Endothelial cell (in vitro differentiated cells): ENCODE measurements around the gene ADGRD2. TPM values are rescaled to one million over a fixed set of nuclear protein-coding genes. Genes with fewer than 3 reads are reported as not detected.

Experiments used
- DNase-seq: peaks from one replicate; pipeline ENCODE4 v3.0.0; 2021; ENCODE audit warnings: low spot score
- H3K27ac Mint-ChIP-seq: one replicate; pipeline ENCODE4 v1.8.0; 2021; ENCODE audit warnings: mixed read lengths, inconsistent platforms; ENCODE audit not compliant: unreplicated experiment
- H3K27me3 Mint-ChIP-seq: one replicate; pipeline ENCODE4 v1.8.0; 2021; ENCODE audit warnings: mild to moderate bottlenecking, moderate library complexity, mixed read lengths, inconsistent platforms; ENCODE audit not compliant: unreplicated experiment
- H3K36me3 Mint-ChIP-seq: one replicate; pipeline ENCODE4 v1.8.0; 2021; ENCODE audit warnings: mild to moderate bottlenecking, low read depth, mixed read lengths, inconsistent platforms; ENCODE audit not compliant: unreplicated experiment
- H3K4me1 Mint-ChIP-seq: one replicate; pipeline ENCODE4 v1.8.0; 2021; ENCODE audit warnings: mild to moderate bottlenecking, mixed read lengths, inconsistent platforms; ENCODE audit not compliant: unreplicated experiment
- H3K4me3 Mint-ChIP-seq: one replicate; pipeline ENCODE4 v1.8.0; 2021; ENCODE audit warnings: mild to moderate bottlenecking, mixed read lengths, inconsistent platforms; ENCODE audit not compliant: unreplicated experiment
- H3K9me3 Mint-ChIP-seq: one replicate; pipeline ENCODE4 v1.8.0; 2021; ENCODE audit warnings: mixed read lengths, inconsistent platforms; ENCODE audit not compliant: unreplicated experiment
- total RNA-seq: library from RNA; stranded (reverse); fragmentation: NEBNext Ultra II Directional; extraction: Animal tissue kit (Norgen Biotek cat#: 25700); gene quantifications from one replicate; pipeline ENCODE4 v1.2.1, GENCODE V29; 2021; ENCODE audit not compliant: unreplicated experiment
- TF ChIP-seq, protein P1 (sequence below): fragments of 200-600 bp; sonication (generic); IDR thresholded peaks from one replicate; pipeline ENCODE4 v1.5.0; 2021; ENCODE audit warnings: antibody characterized with exemption; ENCODE audit not compliant: unreplicated experiment

The ADGRD2 gene
- total RNA-seq, 1 donor from 2014 or later, result not detected

DNA sequence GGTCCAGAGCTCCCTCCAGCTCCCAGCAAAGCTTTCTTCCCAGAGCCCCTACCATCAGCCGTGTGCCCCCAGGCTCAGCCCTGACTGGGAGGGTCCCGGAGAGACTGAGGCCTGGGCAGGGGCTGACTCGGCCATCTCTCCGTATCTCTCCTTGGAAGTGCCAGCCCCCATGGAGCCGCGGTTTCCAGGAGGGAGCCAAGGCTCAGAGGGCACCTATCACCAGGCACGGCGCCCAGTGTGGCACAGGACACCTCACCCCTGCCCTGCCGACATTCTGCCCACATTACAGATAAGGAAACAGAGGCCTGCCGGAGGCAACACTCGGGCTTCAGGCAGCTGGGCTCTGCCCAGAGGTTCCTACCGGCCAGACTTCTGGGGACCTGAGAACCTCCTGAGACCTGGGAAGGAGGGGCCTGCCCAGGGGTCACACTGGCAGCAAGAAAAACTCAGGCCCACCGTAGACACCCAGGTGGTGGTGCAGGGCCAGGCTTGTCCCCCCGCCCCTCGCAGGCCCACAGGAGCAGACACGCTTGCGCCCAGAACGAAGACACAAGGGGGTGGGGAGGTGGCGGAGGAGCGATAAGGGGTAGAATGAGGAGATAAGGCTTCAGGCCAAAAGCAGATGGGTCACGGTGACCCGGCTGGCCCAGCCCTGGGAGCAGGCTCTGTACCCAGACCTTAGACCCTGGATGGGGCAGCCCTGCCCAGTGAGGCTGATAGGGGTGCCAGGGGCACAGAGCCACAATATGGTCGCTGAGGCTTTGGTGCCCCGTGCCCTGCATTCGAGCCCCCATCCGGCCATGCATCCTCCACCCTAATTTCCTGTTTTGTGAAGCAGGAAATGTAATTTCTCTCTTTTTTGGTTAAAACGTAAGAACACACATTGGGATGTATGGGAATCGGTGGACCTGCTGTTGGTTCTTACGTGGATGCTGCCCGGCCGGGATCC, 45.1 kb downstream of the ADGRD2 start:
- Mint-ChIP-seq H3K36me3 (peaks cover 2% of the 10 kb centered on the region), H3K9me3 (no peaks in the 10 kb centered on the region), H3K27ac (no peak overlapping the region), H3K27me3 (peaks cover 10% of the 10 kb centered on the region), H3K4me3 (no peak overlapping the region), H3K4me1 (peaks cover 13% of the 10 kb centered on the region)
- TF ChIP-seq, protein P1, sequence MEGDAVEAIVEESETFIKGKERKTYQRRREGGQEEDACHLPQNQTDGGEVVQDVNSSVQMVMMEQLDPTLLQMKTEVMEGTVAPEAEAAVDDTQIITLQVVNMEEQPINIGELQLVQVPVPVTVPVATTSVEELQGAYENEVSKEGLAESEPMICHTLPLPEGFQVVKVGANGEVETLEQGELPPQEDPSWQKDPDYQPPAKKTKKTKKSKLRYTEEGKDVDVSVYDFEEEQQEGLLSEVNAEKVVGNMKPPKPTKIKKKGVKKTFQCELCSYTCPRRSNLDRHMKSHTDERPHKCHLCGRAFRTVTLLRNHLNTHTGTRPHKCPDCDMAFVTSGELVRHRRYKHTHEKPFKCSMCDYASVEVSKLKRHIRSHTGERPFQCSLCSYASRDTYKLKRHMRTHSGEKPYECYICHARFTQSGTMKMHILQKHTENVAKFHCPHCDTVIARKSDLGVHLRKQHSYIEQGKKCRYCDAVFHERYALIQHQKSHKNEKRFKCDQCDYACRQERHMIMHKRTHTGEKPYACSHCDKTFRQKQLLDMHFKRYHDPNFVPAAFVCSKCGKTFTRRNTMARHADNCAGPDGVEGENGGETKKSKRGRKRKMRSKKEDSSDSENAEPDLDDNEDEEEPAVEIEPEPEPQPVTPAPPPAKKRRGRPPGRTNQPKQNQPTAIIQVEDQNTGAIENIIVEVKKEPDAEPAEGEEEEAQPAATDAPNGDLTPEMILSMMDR, result no peak
- no peak for DNase-seq

DNA sequence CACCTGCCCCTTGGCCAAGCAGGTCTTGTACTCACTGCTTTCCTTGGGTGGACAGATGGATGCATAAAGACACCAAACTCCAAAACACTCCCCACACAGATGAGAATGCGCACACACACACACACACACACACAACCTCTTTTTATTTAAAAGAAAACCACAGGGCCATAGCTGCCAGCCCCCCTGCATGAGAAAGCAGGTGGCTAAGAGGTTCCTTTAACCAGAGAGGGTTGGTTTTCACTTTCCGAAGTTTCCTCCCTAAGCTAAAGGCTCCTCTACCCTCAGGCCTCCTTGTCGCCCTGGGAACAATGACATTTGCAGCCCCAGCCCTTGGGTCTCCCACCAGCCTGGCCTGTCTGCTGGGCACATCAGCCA, 45.8 kb downstream of the ADGRD2 start:
- Mint-ChIP-seq H3K36me3 (peaks cover 4% of the 10 kb centered on the region), H3K9me3 (no peaks in the 10 kb centered on the region), H3K4me3 (no peak overlapping the region), H3K4me1 (peaks cover 13% of the 10 kb centered on the region), H3K27me3 (peaks cover 12% of the 10 kb centered on the region), H3K27ac (no peak overlapping the region)
- DNase-seq, result no peak
- TF ChIP-seq, protein P1, result no peak

DNA sequence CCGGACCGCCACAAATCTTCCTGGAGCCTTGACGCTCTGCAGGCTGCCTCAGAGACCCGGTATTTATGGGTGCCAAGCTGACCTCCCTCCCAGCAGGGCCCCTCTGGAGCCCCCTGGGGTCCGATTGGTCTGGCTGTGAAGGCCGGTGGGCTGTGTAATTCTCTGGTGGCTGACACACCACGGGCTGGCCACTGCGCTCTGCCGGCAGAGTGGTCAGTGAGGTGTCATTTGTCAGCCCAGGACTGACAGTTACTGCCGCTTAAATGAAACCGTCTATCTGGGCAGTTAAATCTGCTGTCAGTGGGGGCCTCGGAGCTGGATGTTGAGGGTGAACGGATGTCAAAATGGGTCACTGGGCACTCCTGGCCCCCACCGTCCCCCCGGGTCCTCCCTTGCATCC, 46.2 kb downstream of the ADGRD2 start:
- Mint-ChIP-seq H3K9me3 (no peaks in the 10 kb centered on the region), H3K27ac (no peak overlapping the region), H3K36me3 (peaks cover 4% of the 10 kb centered on the region), H3K4me1 (peaks cover 13% of the 10 kb centered on the region), H3K27me3 (peaks cover 12% of the 10 kb centered on the region), H3K4me3 (no peak overlapping the region)
- no peak for DNase-seq
- TF ChIP-seq, protein P1, result no peak

DNA sequence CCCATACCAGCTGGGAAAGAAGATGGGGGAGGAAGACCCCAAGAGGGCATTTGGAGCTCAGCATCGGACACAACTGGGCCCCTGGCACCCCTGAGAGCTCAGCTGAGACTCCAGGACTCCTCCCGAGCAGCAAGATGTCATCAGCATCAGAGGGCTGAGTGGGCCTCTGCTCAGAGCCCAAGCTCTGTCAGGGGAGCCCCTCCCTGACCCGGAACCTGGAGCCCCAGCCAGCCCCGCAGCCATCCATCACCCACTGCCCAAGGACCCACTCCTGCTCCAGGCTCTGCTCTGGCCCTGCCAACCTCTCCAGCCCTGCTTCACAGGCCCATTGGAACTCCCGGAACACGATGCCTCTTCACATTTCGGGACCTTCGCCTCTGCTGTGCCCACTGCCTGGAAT, 47.2 kb downstream of the ADGRD2 start:
- no peak for DNase-seq
- Mint-ChIP-seq H3K4me1 (peaks cover 13% of the 10 kb centered on the region), H3K4me3 (no peak overlapping the region), H3K27me3 (peaks cover 18% of the 10 kb centered on the region), H3K36me3 (peaks cover 4% of the 10 kb centered on the region), H3K9me3 (no peaks in the 10 kb centered on the region), H3K27ac (no peak overlapping the region)
- TF ChIP-seq, protein P1, result no peak

DNA sequence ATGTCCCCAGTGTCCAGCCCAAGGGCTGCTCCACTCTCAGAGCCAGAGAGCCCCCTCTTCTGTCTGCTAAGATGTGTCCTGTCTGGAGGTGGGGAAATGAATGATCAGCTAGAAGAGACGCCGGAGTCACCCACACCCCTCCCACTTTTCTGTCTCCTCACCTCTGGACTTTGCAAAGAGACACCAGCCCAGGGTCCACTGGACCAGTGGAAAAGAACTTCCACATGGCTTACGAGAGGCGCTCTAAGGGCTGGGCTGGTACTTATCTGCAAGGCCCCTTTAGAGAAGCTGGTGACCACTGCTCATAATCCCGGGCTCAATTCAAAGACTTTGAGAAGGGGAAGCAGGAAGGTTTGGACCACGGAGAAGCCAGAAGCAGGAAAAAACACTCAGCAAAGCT, 47.8 kb downstream of the ADGRD2 start:
- H3K27me3 Mint-ChIP-seq, result peaks cover 18% of the 10 kb centered on the region
- no peak overlapping the region for H3K4me3 Mint-ChIP-seq
- no peak for DNase-seq
- H3K36me3 Mint-ChIP-seq, result peaks cover 4% of the 10 kb centered on the region
- TF ChIP-seq, protein P1, result no peak
- no peak overlapping the region for H3K27ac Mint-ChIP-seq
- H3K4me1 Mint-ChIP-seq, result peaks cover 13% of the 10 kb centered on the region
- no peaks in the 10 kb centered on the region for H3K9me3 Mint-ChIP-seq
